ENCODE measurements around the gene WBP1L. TPM values are rescaled to one million over a fixed set of nuclear protein-coding genes. Genes with fewer than 3 reads are reported as not detected.

WBP1L gene
- total and polyA plus RNA-seq, 2 of the 13 experiments (the other 11 are each of a cell fraction or from before 2014, with no cell fraction given): 8.3 to 12.3 TPM

GRCh38 chr10:102813734-102814452 lies 70.1 kb downstream of the WBP1L start (continued):
- no peak for TF ChIP-seq NFAT5 (CRISPR knock-in tag; IDR thresholded peaks at IDR 0.05)
- TF ChIP-seq TAF1 (CRISPR knock-in tag; IDR thresholded peaks at IDR 0.05): 0 out of 2 replicates have a peak, but pooled peaks have one; percentile 28
- TF ChIP-seq NR2F6 (IDR thresholded peaks at IDR 0.05): 0 out of 2 replicates have a peak, but pooled peaks have one; percentile 8
- no peak for TF ChIP-seq NR2F6 (CRISPR knock-in tag; IDR thresholded peaks at IDR 0.05)
- TF ChIP-seq CBX5 (CRISPR knock-in tag; IDR thresholded peaks at IDR 0.05; ENCODE audit: borderline replicate concordance): 0 out of 2 replicates have a peak, but pooled peaks have one; percentile 35
- no peak for TF ChIP-seq ZSCAN12 (CRISPR knock-in tag; IDR thresholded peaks at IDR 0.05)
- TF ChIP-seq KLF16 (CRISPR knock-in tag; IDR thresholded peaks at IDR 0.05): 0 out of 4 replicates have a peak, but pooled peaks of 1 of the 2 experiments have one; percentile 48
- no peak for TF ChIP-seq ZNF264 (CRISPR knock-in tag; IDR thresholded peaks at IDR 0.05)
- no peak for TF ChIP-seq ZFP90 (CRISPR knock-in tag; IDR thresholded peaks at IDR 0.05; ENCODE audit: borderline replicate concordance)
- TF ChIP-seq ZNF792 (CRISPR knock-in tag; IDR thresholded peaks at IDR 0.05): 0 out of 2 replicates have a peak, but pooled peaks have one; percentile 20
- peak; percentile 60; the same call in 1 of the 2 replicates for TF ChIP-seq TBX2 (CRISPR knock-in tag; IDR thresholded peaks at IDR 0.05; ENCODE audit: borderline replicate concordance)
- TF ChIP-seq ZNF512B (CRISPR knock-in tag; IDR thresholded peaks at IDR 0.05; ENCODE audit: borderline replicate concordance): no peak
